ENCODE data around the gene IL22RA1.

IL22RA1 gene

GRCh38 chr1:24109686-24110475 is 33.1 kb downstream of the IL22RA1 start:
- H3K4me3 ChIP-seq = no peak overlapping the region
- TF ChIP-seq, protein P1, sequence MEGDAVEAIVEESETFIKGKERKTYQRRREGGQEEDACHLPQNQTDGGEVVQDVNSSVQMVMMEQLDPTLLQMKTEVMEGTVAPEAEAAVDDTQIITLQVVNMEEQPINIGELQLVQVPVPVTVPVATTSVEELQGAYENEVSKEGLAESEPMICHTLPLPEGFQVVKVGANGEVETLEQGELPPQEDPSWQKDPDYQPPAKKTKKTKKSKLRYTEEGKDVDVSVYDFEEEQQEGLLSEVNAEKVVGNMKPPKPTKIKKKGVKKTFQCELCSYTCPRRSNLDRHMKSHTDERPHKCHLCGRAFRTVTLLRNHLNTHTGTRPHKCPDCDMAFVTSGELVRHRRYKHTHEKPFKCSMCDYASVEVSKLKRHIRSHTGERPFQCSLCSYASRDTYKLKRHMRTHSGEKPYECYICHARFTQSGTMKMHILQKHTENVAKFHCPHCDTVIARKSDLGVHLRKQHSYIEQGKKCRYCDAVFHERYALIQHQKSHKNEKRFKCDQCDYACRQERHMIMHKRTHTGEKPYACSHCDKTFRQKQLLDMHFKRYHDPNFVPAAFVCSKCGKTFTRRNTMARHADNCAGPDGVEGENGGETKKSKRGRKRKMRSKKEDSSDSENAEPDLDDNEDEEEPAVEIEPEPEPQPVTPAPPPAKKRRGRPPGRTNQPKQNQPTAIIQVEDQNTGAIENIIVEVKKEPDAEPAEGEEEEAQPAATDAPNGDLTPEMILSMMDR (IDR thresholded peaks at IDR 0.05) = no peak
- DNase-seq (ENCODE audit: low spot score) = no peak
- peak overlapping the region; percentile 76 to 88 for H3K27ac ChIP-seq

DNA sequence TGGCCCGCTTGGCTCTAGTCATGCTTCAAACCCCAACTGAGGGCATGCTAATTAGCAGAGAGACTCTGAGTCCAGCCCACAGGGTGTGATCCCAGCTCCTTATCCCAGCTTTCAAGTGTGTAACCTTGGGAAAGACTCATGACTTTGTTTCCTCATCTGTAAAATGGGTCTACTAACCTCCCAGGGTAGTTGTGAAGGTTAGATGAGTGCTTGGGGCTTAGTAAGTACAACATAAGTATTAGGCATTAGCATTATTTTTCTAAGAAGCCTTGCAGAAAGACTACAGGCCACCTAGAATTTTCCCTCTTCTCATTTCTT is 33.8 kb downstream of the IL22RA1 start:
- peak overlapping the region in 1 of 2 donors; percentile 23 for H3K27ac ChIP-seq
- no peak overlapping the region for H3K4me3 ChIP-seq
- TF ChIP-seq, protein P1 (IDR thresholded peaks at IDR 0.05) = no peak
- no peak for DNase-seq (ENCODE audit: low spot score)

GRCh38 chr1:24108334-24109165 is 34.4 kb downstream of the IL22RA1 start:
- DNase-seq (ENCODE audit: low spot score) = no peak
- TF ChIP-seq, protein P1 (IDR thresholded peaks at IDR 0.05) = no peak
- peak overlapping the region in 1 of 2 donors; percentile 23 for H3K27ac ChIP-seq
- no peak overlapping the region for H3K4me3 ChIP-seq

DNA sequence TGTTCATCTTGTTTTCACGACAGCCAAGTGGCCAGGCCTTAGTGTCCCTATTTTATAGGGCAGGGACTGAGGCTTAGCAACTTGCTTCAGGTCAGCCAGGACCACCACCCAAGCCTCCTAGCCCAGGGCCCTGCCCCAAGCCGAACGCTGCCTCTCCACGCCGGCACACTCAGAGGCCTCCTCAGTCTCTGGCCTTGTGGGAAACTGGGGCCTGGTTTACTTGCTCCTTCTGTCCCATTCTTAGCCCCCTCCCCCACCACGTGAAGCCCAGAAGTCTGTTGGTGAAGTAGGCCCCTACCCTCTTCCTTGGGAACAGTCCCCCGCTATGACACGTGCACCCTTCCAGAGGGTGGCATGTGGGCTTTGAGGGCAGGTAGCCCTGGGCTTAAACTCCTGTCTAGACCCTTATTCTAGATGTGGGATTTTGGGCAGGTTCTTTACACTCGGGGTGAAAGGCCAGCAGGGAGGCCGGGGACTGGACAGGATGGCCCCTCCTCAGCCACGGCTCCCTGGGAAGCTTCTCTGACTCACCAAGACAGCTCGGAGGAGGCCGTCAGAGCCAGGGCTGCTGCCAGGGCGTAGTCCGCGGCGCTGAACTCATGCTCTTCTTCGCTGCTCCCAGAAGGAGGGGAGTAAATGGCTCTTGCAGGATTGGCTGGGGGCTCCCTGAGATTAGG is 35.3 kb downstream of the IL22RA1 start:
- DNase-seq (ENCODE audit: low spot score) = no peak
- no peak overlapping the region for H3K4me3 ChIP-seq
- peak overlapping the region in 1 of 2 donors; percentile 23 for H3K27ac ChIP-seq
- TF ChIP-seq, protein P1 (IDR thresholded peaks at IDR 0.05) = no peak

GRCh38 chr1:24105368-24106160 is 37.4 kb downstream of the IL22RA1 start:
- H3K27ac ChIP-seq = no peak overlapping the region
- DNase-seq (ENCODE audit: low spot score) = no peak
- TF ChIP-seq, protein P1 (IDR thresholded peaks at IDR 0.05) = no peak
- H3K4me3 ChIP-seq = no peak overlapping the region

- TF ChIP-seq, protein P1 (IDR thresholded peaks at IDR 0.05) = no peak
- H3K27ac ChIP-seq = no peak overlapping the region
- DNase-seq (ENCODE audit: low spot score) = no peak
- H3K4me3 ChIP-seq = no peak overlapping the region
Observed at GRCh38 chr1:24104854-24105253, 38.1 kb downstream of the IL22RA1 start.
